GM21360 (cell line): ENCODE measurements around the gene KRT79.

ENCODE experiments used
- ATAC-seq: cut with Tn5 transposase; IDR thresholded peaks from one replicate; pipeline ENCODE4 v1.9.1; 2021; ENCODE audit warnings: mild to moderate bottlenecking, moderate library complexity; ENCODE audit not compliant: unreplicated experiment

Gene KRT79

GRCh38 chr12:52820521-52820920 is 13.6 kb downstream of the KRT79 start:
- no peak for ATAC-seq

- no peak for ATAC-seq
These were observed 14.2 kb downstream of the KRT79 start for GRCh38 chr12:52819731-52820510.

- no peak for ATAC-seq
These were observed 15.2 kb downstream of the KRT79 start for GRCh38 chr12:52818887-52819420.

- ATAC-seq = no peak
These were observed 15.7 kb downstream of the KRT79 start for GRCh38 chr12:52818388-52818787.

- no peak for ATAC-seq
These were observed 16.3 kb downstream of the KRT79 start for GRCh38 chr12:52817699-52818238.

- ATAC-seq = no peak
These were observed 17.0 kb downstream of the KRT79 start for GRCh38 chr12:52817003-52817698.

GRCh38 chr12:52815676-52816588 is 18.2 kb downstream of the KRT79 start:
- no peak for ATAC-seq

- no peak for ATAC-seq
These were observed 18.9 kb downstream of the KRT79 start for GRCh38 chr12:52815161-52815560.

- ATAC-seq = no peak
These were observed 19.4 kb downstream of the KRT79 start for GRCh38 chr12:52814710-52815155.

- ATAC-seq = no peak
These were observed 20.0 kb downstream of the KRT79 start, which contains the start of gene KRT4 for GRCh38 chr12:52813885-52814709. Gene KRT4, minus strand, starts transcription at chr12:52814116. Its CDS starts 58 bp downstream, at chr12:52814058.

GRCh38 chr12:52813203-52813819 is 20.8 kb downstream of the KRT79 start:
- no peak for ATAC-seq

- no peak for ATAC-seq
These were observed 21.4 kb downstream of the KRT79 start for GRCh38 chr12:52812749-52813148.

- ATAC-seq = no peak
These were observed 22.1 kb downstream of the KRT79 start for GRCh38 chr12:52812073-52812400.

GRCh38 chr12:52811191-52812072 is 22.7 kb downstream of the KRT79 start:
- ATAC-seq = no peak

GRCh38 chr12:52810554-52810953 is 23.6 kb downstream of the KRT79 start:
- no peak for ATAC-seq

GRCh38 chr12:52809166-52809565 is 24.9 kb downstream of the KRT79 start:
- ATAC-seq = no peak

- no peak for ATAC-seq
These were observed 25.4 kb downstream of the KRT79 start for GRCh38 chr12:52808573-52809160.
